NB4 (cell line): ENCODE data around the gene HIBCH.
"Not testable (repeated sequence)": the region's sequence is repeated elsewhere in the genome, so short reads cannot be mapped to it uniquely, and the experiment has no call there.

ENCODE experiments used
- DNase-seq: peaks from one replicate; pipeline ENCODE4 v3.0.0; 2010; ENCODE audit warnings: low read depth
- H3K4me3 ChIP-seq: one replicate; pipeline ENCODE4 v1.5.1; 2011; ENCODE audit warnings: mild to moderate bottlenecking, low read depth, low read length, moderate library complexity
- MYC ChIP-seq: IDR thresholded peaks from 2 replicates; pipeline ENCODE4 v1.6.1; 2011; ENCODE audit warnings: low read depth, low read length
- POLR2A ChIP-seq: IDR thresholded peaks from 2 replicates; pipeline ENCODE4 v1.6.1; 2011; ENCODE audit warnings: mild to moderate bottlenecking; ENCODE audit not compliant: insufficient read length; ENCODE audit errors: extremely low read depth
- TF ChIP-seq, protein P1 (sequence below): IDR thresholded peaks from one replicate; pipeline ENCODE4 v1.5.1; 2012; ENCODE audit warnings: low read depth, low read length
- TF ChIP-seq, protein P2 (sequence below): IDR thresholded peaks from 2 replicates; pipeline ENCODE4 v1.6.1; 2011; ENCODE audit warnings: low read depth, low read length

HIBCH gene

DNA sequence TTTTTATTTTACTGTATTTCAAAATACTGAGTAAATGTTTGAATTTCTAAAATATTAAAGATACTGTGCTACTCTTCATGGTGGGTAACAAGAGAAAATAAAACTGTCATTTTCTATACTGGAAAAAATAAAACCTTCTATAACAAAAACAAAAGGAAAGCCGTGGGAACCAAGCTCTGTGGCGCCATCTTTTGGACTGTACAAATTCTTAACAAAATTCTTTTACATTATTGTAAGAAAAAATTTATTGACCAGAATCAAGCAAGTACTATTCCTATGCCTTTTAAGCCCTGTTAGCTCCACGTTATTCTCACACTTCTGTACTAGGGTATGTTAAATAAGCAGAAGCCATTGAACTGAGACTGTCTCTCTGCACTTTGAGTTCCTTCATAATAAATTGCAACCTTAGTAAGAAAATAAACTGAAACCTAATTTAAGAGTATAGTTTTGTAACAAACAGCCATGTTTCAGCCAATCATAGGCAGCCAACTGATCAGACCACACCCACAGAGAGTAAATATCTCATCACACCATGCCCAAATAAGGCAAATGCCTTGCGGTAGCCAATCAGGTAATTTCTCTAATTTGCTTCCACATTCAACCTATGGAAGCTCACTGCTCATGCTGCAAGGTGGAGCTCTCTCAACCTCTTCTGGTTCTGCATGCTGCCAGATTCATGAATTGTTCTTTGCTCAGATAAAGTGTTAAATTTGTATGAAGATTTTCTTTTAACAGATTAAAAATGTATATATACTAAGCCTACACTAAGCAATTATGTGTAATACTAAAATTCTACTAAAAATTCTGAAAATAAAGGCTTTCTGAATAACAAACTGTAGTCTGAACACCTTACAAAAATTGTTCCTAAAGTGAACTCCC is 42.2 kb downstream of the HIBCH start:
- DNase-seq: peak; percentile 55
- TF ChIP-seq MYC: no peak
- TF ChIP-seq, protein P1, sequence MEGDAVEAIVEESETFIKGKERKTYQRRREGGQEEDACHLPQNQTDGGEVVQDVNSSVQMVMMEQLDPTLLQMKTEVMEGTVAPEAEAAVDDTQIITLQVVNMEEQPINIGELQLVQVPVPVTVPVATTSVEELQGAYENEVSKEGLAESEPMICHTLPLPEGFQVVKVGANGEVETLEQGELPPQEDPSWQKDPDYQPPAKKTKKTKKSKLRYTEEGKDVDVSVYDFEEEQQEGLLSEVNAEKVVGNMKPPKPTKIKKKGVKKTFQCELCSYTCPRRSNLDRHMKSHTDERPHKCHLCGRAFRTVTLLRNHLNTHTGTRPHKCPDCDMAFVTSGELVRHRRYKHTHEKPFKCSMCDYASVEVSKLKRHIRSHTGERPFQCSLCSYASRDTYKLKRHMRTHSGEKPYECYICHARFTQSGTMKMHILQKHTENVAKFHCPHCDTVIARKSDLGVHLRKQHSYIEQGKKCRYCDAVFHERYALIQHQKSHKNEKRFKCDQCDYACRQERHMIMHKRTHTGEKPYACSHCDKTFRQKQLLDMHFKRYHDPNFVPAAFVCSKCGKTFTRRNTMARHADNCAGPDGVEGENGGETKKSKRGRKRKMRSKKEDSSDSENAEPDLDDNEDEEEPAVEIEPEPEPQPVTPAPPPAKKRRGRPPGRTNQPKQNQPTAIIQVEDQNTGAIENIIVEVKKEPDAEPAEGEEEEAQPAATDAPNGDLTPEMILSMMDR: peak; percentile 32

DNA sequence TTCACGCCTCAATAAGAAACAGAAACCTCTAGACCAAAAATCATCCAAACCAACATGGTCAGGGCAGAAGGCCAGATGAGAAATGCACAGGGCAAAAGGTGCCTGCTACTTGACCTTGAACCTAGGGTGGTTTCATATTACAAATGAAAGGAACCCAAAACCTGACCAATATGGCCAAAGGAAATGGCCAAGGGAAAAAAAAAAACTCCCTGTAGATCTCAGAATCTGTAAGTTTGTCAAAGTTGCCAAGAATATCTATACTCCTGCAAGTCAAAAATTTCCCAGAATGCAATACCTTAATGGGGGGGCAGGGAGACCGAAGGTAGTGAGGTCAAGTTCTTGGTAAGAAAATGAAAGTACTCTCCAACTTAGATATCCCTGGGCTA is 47.2 kb downstream of the HIBCH start:
- no peak for DNase-seq
- TF ChIP-seq POLR2A (no peak), MYC (no peak)
- TF ChIP-seq, protein P1: no peak
- TF ChIP-seq, protein P2, sequence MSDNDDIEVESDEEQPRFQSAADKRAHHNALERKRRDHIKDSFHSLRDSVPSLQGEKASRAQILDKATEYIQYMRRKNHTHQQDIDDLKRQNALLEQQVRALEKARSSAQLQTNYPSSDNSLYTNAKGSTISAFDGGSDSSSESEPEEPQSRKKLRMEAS: no peak
- no peak overlapping the region for H3K4me3 ChIP-seq

More for the DNA sequence above, 42.2 kb downstream of the HIBCH start:
- no peak overlapping the region for H3K4me3 ChIP-seq

DNA sequence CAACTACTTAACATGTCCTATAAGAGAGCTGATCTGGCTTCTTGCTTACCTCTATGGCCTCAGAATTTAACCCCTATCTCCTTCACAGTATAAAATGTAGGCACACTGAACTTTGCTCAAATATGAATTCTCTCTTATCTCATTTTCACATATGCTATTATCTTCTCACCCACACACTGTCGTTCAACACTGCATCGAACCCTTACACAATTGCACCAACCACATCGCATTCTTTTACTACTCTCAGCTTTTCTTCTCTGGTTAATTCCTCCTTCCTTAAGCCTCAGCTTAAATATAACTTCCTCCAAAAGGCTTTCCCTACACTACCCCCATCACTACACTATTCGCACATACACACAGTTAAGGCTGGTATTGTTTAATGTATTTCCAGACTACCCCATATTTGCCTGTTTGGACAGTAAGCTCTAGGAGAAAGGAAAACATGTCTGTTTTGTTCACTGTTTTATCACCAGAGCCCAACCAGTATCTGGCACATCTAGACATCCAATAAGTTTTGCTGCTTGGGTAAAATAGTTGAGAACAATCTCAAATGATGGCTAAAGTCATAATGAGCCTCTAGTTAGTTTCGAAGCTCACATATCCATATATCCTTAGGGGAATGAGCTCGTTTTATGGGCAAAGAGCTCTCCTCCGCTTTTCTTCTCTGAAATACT is 47.7 kb downstream of the HIBCH start:
- no peak overlapping the region for H3K4me3 ChIP-seq
- TF ChIP-seq, protein P1: no peak
- no peak for TF ChIP-seq POLR2A
- TF ChIP-seq, protein P2: no peak
- no peak for TF ChIP-seq MYC
- DNase-seq: no peak

DNA sequence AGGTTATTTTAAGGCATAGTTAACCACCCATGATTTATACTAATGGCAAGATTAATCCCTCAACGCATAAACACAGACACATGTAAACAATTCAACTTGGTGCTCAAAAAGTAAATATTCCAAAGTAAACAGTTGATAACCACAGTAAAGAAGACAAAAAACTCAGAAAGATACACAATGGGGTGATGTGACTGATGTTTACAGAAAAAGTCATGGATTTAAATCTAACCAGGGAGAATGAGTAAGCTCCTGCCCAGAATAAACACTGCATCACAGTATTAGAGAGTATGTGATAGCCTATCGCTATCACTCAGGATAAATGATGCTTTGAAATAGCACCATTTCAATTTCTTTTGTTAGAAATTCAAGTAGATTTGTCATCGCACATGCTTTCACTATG is 49.3 kb downstream of the HIBCH start:
- TF ChIP-seq, protein P1: no peak
- DNase-seq: no peak
- H3K4me3 ChIP-seq: no peak overlapping the region

DNA sequence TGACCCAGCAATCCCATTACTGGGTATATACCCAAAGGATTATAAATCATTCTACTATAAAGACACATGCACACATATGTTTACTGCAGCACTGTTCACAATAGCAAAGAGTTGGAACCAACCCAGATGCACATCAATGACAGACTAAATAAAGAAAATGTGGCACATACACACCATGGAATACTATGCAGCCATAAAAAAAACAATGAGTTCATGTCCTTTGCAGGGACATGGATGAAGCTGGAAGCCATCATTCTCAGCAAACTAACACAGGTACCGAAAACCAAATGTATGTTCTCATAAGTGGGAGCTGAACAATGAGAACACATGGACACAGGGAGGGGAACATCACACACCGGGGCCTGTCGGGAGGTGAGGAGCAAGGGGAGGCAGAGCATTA is 49.9 kb downstream of the HIBCH start:
- not testable (repeated sequence) for H3K4me3 ChIP-seq, DNase-seq

DNA sequence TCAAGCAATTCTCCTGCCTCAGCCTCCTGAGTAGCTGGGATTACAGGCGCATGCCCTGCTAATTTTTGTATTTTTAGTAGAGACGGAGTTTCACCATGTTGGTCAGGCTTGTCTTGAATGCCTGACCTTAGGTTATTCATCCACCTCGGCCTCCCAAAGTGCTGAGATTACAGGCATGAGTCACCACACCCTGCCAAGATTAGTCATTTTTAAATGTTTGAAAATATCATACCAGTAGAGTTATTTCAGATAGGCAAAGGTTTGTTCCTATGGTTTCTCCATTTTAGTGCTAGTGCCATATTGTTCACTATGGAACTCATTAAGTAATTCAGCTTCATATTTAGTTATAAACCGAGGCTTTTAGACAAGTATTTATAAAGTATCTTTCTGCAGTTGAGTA is 52.3 kb downstream of the HIBCH start:
- DNase-seq: no peak
- TF ChIP-seq POLR2A (no peak), MYC (no peak)
- TF ChIP-seq, protein P2: no peak
- TF ChIP-seq, protein P1: no peak
- H3K4me3 ChIP-seq: no peak overlapping the region
